ENCODE measurements around the gene C6orf62.
"Not testable (repeated sequence)": the region's sequence is repeated elsewhere in the genome, so short reads cannot be mapped to it uniquely, and the experiment has no call there.

The C6orf62 gene

DNA sequence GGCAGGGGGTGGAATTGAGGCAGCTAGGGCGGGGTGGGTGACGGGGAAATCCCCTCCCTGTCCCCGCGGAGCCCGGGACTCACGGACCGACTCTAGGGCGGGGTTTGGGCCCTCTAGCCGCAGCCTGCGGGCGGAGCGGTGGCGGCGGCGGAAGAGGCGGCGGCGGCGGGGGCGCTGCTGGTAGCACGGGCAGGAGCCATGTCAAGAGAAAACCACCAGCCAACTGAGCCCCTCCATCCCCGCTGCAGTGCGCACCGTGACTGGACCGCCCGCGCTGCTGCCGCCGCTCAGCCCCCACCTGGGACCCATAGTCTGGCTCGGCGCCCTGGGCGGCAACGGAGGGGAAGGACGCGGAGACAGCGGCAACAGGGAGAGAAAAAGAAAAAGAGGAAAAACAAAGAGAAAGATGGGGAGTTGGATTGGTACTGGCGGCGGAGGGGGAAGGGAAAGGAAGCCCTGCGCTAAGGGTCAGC, 1.2 kb upstream of the C6orf62 start:
- TF ChIP-seq ZFX (IDR thresholded peaks at IDR 0.05): peak; percentile 57
- TF ChIP-seq, protein P1, sequence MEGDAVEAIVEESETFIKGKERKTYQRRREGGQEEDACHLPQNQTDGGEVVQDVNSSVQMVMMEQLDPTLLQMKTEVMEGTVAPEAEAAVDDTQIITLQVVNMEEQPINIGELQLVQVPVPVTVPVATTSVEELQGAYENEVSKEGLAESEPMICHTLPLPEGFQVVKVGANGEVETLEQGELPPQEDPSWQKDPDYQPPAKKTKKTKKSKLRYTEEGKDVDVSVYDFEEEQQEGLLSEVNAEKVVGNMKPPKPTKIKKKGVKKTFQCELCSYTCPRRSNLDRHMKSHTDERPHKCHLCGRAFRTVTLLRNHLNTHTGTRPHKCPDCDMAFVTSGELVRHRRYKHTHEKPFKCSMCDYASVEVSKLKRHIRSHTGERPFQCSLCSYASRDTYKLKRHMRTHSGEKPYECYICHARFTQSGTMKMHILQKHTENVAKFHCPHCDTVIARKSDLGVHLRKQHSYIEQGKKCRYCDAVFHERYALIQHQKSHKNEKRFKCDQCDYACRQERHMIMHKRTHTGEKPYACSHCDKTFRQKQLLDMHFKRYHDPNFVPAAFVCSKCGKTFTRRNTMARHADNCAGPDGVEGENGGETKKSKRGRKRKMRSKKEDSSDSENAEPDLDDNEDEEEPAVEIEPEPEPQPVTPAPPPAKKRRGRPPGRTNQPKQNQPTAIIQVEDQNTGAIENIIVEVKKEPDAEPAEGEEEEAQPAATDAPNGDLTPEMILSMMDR (conservative IDR thresholded peaks at IDR 0.05): 0 out of 2 replicates have a peak, but pooled peaks have one; percentile 6
- H3K27ac ChIP-seq: peak overlapping the region; percentile 94

DNA sequence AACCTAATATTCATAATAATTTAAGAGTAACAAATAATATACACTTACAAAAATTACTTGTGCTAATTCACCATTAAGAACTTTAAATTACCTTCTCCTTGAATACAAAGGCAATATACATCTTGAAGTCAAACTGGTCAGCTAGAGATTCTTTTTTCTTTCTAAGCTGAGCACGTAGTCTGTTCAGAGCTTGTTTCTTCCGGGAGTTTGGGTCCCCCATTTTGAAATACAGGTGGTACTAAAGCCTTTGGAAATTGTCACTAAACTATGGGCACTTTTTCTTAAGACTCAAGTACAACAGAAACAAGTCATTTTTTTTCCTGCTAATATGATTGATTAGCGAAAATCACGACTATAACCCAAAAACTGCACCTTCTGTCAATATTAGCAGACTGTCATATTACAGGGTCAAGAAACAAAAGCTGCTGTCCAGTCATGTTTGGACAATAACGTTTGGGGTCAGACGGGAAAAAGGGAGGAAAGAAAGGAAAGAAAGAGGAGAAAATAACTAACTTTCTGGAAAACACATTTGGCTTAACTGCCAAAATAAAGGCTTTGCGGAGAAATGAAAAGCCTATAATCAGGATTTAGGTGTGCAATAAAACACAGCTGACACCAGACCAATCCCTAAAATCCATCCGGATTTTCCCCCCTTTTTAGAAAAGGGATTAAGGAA, 367 bp downstream of the C6orf62 start:
- no peak for TF ChIP-seq ZFX (IDR thresholded peaks at IDR 0.05)
- TF ChIP-seq, protein P1 (conservative IDR thresholded peaks at IDR 0.05): no peak
- H3K27ac ChIP-seq: no peak overlapping the region

DNA sequence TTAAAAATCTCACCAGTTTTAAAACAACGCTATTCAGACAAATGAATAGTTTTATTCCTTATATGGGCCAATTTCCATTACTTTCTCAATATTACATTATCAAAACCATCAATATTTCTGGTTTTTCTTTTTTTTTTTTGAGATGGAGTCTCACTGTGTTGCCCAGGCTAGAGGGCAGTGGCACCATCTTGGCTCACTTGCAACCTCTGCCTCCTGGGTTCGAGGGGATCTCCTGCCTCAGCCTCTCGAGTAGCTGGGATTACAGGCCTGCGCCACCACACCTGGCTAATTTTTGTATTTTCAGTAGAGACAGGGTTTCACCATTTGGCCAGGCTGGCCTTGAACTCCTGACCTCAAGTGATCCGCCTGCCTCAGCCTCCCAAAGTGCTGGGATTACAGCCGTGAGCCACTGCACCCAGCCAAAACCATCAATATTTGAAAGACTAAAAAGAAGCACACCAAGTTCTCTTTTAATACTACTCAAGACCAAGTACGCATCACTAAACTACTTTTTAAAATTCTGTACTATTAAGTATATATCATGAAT, 2.3 kb downstream of the C6orf62 start:
- not testable (repeated sequence) for H3K27ac ChIP-seq

DNA sequence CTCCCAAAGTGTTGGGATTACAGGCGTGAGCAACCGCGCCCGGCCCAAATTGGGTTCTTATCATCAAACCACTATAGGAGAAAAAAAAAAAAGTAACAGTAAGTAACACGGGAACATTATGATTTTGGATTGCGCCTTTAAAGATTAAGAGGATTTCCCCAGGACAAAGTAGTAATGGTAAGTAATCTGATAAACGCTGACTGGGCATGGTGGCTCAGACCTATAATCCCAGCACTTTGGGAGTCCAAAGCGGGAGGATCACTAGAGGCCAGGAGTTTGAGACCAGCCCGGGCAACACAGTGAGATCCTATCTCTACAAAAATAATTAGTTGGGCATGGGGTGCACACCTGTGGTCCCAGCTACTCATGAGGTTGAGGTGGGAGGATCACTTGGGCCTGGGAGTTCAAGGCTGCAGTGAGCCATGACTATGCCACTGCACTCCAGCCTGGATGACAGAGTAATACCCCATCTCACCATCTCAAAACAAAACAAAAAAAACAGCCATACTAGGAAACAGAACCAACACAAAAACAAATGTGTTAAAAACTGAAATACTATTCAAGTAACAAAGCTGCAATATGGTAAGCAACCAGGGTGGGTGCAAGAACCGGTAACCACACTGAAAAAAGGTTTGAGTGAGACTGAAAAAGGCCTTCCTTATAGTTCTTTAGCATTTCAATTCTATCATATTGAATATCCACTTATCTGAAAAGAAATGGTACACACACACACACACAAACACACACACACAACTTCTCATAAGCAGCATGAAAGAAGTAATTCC, 8.2 kb downstream of the C6orf62 start:
- no peak overlapping the region for H3K27ac ChIP-seq
- no peak for TF ChIP-seq ZFX (IDR thresholded peaks at IDR 0.05)
- TF ChIP-seq, protein P1 (conservative IDR thresholded peaks at IDR 0.05): no peak

DNA sequence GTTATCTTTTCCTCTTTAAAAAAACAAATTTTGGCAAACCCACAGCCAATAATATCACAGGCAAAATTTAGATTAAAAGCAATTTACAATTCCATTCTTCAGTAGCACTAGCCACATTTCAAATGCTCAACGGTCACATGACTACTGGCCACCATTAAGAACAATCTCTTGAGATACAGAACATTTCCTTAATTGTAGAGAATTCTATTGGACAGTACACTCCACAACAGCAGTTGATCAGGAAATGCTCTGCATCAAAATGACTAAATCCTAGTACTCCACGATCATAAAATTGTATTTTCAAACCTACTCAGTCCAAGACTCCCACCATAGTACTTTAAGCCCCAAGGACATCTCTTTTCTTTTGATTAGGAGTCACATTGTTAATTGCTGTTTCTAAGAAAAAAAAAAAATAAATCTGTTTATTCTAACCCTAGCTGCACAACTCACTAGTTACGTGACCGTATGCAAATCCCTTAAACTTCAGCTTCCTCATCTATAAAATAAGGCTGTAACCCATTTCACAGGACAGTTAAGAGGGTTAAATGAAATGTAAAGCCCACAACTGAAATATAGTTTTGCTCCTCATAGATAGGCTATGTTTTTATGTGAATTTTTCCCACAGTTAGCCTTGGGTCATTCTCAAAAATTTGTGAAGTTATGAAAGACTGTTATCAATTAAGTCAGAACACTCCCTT, 9.8 kb downstream of the C6orf62 start:
- H3K27ac ChIP-seq: no peak overlapping the region
- TF ChIP-seq, protein P1 (conservative IDR thresholded peaks at IDR 0.05): no peak
- no peak for TF ChIP-seq ZFX (IDR thresholded peaks at IDR 0.05)

DNA sequence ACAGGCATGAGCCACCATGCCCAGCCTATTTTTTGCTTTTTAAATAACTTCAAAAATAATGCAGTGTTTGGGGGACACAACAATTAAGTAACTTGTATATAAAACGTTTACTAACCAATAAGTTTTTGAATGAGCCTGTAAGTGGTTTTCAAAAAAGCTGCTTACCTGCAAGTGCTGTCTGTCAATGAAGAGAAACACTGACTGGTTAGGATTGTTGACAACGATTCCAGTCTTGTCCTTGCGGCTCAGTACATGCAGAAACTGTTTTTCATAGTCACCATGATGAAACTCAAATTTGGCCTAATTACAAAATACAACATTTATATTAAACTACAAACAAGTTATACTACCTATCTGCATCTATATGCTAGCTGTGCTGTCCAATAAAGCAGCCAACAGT, 10.3 kb downstream of the C6orf62 start:
- TF ChIP-seq ZFX (IDR thresholded peaks at IDR 0.05): no peak
- TF ChIP-seq, protein P1 (conservative IDR thresholded peaks at IDR 0.05): no peak
- no peak overlapping the region for H3K27ac ChIP-seq

DNA sequence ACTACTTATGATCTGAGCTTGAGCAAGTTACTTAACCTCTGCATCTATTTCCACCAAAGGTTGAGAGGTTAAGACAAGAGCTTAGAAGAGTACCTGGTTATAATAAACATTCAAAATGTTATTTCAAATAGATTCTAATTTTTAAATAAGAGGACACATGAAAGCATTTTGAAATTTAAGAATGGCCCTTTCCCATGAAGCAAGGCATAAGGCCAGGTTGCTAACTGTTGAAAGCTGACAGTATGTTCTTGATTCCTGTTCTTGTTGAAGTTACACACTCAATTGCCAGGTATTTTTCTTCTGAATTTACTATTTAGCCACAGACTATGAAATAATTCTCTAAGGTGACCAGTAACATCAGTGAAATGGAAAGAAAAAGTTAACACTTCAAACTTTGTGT, 14.5 kb downstream of the C6orf62 start:
- TF ChIP-seq, protein P1 (conservative IDR thresholded peaks at IDR 0.05): no peak
- TF ChIP-seq ZFX (IDR thresholded peaks at IDR 0.05): no peak
- H3K27ac ChIP-seq: no peak overlapping the region

Measured in C4-2B (cell line).